ENCODE measurements around the gene NTM. TPM values are rescaled to one million over a fixed set of nuclear protein-coding genes. Genes with fewer than 3 reads are reported as not detected.

Gene NTM
- total and polyA plus RNA-seq, 2 experiments from 2014 or later: 2.2 to 4.9 TPM

- no peaks in the 10 kb centered on the region for H3K36me3 ChIP-seq (replicated peaks; ENCODE audit: insufficient read depth, low read depth)
- H3K4me3 ChIP-seq: no peak overlapping the region
- H3K27me3 ChIP-seq: no peaks in the 10 kb centered on the region
- no peaks in the 10 kb centered on the region for H3K9me2 ChIP-seq (replicated peaks; ENCODE audit: insufficient read depth)
- H3K27ac ChIP-seq: no peak overlapping the region
- peaks cover 14% of the 10 kb centered on the region for H3K4me1 ChIP-seq (ENCODE audit: insufficient read depth)
- no peaks in the 10 kb centered on the region for H3K79me2 ChIP-seq
- 94% methylated on average over 4 of the region's 4 CpGs for WGBS (ENCODE audit: low lambda C conversion rate, missing lambda C conversion rate)
- H2AFZ ChIP-seq: no peak overlapping the region
- H3K9me3 ChIP-seq (ENCODE audit: low read depth): no peaks in the 10 kb centered on the region
- DNase-seq (ENCODE audit: low spot score): no peak
- TF ChIP-seq CTCF (IDR thresholded peaks at IDR 0.05; ENCODE audit: poor library complexity): no peak
- no peak for TF ChIP-seq EZH2 (IDR thresholded peaks at IDR 0.05; ENCODE audit: borderline replicate concordance)
- TF ChIP-seq EZH2phosphoT487 (IDR thresholded peaks at IDR 0.05; ENCODE audit: low read depth, severe bottlenecking, unreplicated experiment): no peak
- no peaks in the 10 kb centered on the region for H4K20me1 ChIP-seq (ENCODE audit: insufficient read depth, poor library complexity, severe bottlenecking)
- no peak overlapping the region for H3K4me2 ChIP-seq
These were observed 555.4 kb downstream of the NTM start for GRCh38 chr11:131925829-131926228.

GRCh38 chr11:131928992-131929391 lies 558.6 kb downstream of the NTM start:
- WGBS (ENCODE audit: low lambda C conversion rate, missing lambda C conversion rate): 96% methylated on average over 11 of the region's 11 CpGs
- Histone ChIP-seq H3K79me2 (no peaks in the 10 kb centered on the region), H2AFZ (no peak overlapping the region)

GRCh38 chr11:131932584-131933325 lies 562.3 kb downstream of the NTM start:
- Histone ChIP-seq H3K9me3 (ENCODE audit: low read depth) (no peaks in the 10 kb centered on the region), H3K4me1 (ENCODE audit: insufficient read depth) (no peaks in the 10 kb centered on the region), H3K9me2 (replicated peaks; ENCODE audit: insufficient read depth) (no peaks in the 10 kb centered on the region), H2AFZ (no peak overlapping the region), H3K4me2 (no peak overlapping the region), H3K79me2 (no peaks in the 10 kb centered on the region), H3K36me3 (replicated peaks; ENCODE audit: insufficient read depth, low read depth) (no peaks in the 10 kb centered on the region), H3K27ac (no peak overlapping the region), H3K27me3 (peaks cover 14% of the 10 kb centered on the region), H3K4me3 (no peak overlapping the region), H4K20me1 (ENCODE audit: insufficient read depth, poor library complexity, severe bottlenecking) (no peaks in the 10 kb centered on the region)
- no peak for TF ChIP-seq EZH2 (IDR thresholded peaks at IDR 0.05; ENCODE audit: borderline replicate concordance)
- TF ChIP-seq EZH2phosphoT487 (IDR thresholded peaks at IDR 0.05; ENCODE audit: low read depth, severe bottlenecking, unreplicated experiment): no peak
- TF ChIP-seq CTCF (IDR thresholded peaks at IDR 0.05; ENCODE audit: poor library complexity): no peak
- WGBS (ENCODE audit: low lambda C conversion rate, missing lambda C conversion rate): 70% methylated on average over 13 of the region's 13 CpGs
- no peak for DNase-seq (ENCODE audit: low spot score)

More at GRCh38 chr11:131928992-131929391, 558.6 kb downstream of the NTM start:
- Histone ChIP-seq H3K27ac (no peak overlapping the region), H3K4me1 (ENCODE audit: insufficient read depth) (peaks cover 9% of the 10 kb centered on the region), H3K36me3 (replicated peaks; ENCODE audit: insufficient read depth, low read depth) (no peaks in the 10 kb centered on the region), H3K9me2 (replicated peaks; ENCODE audit: insufficient read depth) (no peaks in the 10 kb centered on the region), H3K4me2 (no peak overlapping the region), H3K27me3 (no peaks in the 10 kb centered on the region), H3K4me3 (no peak overlapping the region), H3K9me3 (ENCODE audit: low read depth) (no peaks in the 10 kb centered on the region), H4K20me1 (ENCODE audit: insufficient read depth, poor library complexity, severe bottlenecking) (no peaks in the 10 kb centered on the region)
- TF ChIP-seq EZH2phosphoT487 (IDR thresholded peaks at IDR 0.05; ENCODE audit: low read depth, severe bottlenecking, unreplicated experiment) (no peak), CTCF (IDR thresholded peaks at IDR 0.05; ENCODE audit: poor library complexity) (no peak), EZH2 (IDR thresholded peaks at IDR 0.05; ENCODE audit: borderline replicate concordance) (no peak)
- DNase-seq (ENCODE audit: low spot score): no peak

All from hepatocyte (in vitro differentiated cells).